ENCODE data around the gene HOOK1.

Gene HOOK1

GRCh38 chr1:59866462-59866861, 51.7 kb downstream of the HOOK1 start:
- H3K9me3 ChIP-seq (replicated peaks; ENCODE audit: insufficient read depth, low read length) = no peaks in the 10 kb centered on the region
- no peak overlapping the region for H2AFZ ChIP-seq (ENCODE audit: low read length)
- H3K27me3 ChIP-seq (replicated peaks; ENCODE audit: insufficient read depth, low read length) = no peaks in the 10 kb centered on the region
- no peak overlapping the region for H3K9ac ChIP-seq (ENCODE audit: low read length)
- H3K27ac ChIP-seq (ENCODE audit: low read length) = no peak overlapping the region
- DNase-seq = no peak
- no peaks in the 10 kb centered on the region for H4K20me1 ChIP-seq (ENCODE audit: insufficient read depth, low read length)
- H3K79me2 ChIP-seq (ENCODE audit: low read length) = no peaks in the 10 kb centered on the region
- H3K36me3 ChIP-seq (replicated peaks; ENCODE audit: insufficient read depth, low read length) = peaks cover 5% of the 10 kb centered on the region; the same call in 1 of the 2 replicates
- TF ChIP-seq EZH2phosphoT487 (IDR thresholded peaks at IDR 0.05; ENCODE audit: low read length) (no peak), EZH2 (optimal IDR thresholded peaks at IDR 0.05; ENCODE audit: low read depth, low read length) (no peak), CTCF (IDR thresholded peaks at IDR 0.05; ENCODE audit: low read length) (no peak)
- no peaks in the 10 kb centered on the region for H3K9me2 ChIP-seq (replicated peaks; ENCODE audit: insufficient read depth, low read length)
- no peak overlapping the region for H3K4me3 ChIP-seq (ENCODE audit: low read length)
- no peaks in the 10 kb centered on the region for H3K4me1 ChIP-seq (ENCODE audit: low read length)
- H3F3A ChIP-seq (ENCODE audit: insufficient read depth, low read length) = no peaks in the 10 kb centered on the region
- no peak overlapping the region for H3K4me2 ChIP-seq (ENCODE audit: low read depth, low read length)

GRCh38 chr1:59871746-59872145, 57.0 kb downstream of the HOOK1 start:
- H3K9me2 ChIP-seq (replicated peaks; ENCODE audit: insufficient read depth, low read length) = no peaks in the 10 kb centered on the region
- H3K27me3 ChIP-seq (replicated peaks; ENCODE audit: insufficient read depth, low read length) = no peaks in the 10 kb centered on the region
- H2AFZ ChIP-seq (ENCODE audit: low read length) = no peak overlapping the region
- H3K9me3 ChIP-seq (replicated peaks; ENCODE audit: insufficient read depth, low read length) = no peaks in the 10 kb centered on the region
- H3F3A ChIP-seq (ENCODE audit: insufficient read depth, low read length) = no peaks in the 10 kb centered on the region
- DNase-seq = no peak
- H4K20me1 ChIP-seq (ENCODE audit: insufficient read depth, low read length) = no peaks in the 10 kb centered on the region
- H3K4me2 ChIP-seq (ENCODE audit: low read depth, low read length) = no peak overlapping the region
- no peak overlapping the region for H3K4me3 ChIP-seq (ENCODE audit: low read length)
- no peaks in the 10 kb centered on the region for H3K79me2 ChIP-seq (ENCODE audit: low read length)
- H3K27ac ChIP-seq (ENCODE audit: low read length) = no peak overlapping the region
- H3K4me1 ChIP-seq (ENCODE audit: low read length) = no peaks in the 10 kb centered on the region
- TF ChIP-seq CTCF (IDR thresholded peaks at IDR 0.05; ENCODE audit: low read length) (no peak), EZH2phosphoT487 (IDR thresholded peaks at IDR 0.05; ENCODE audit: low read length) (no peak), EZH2 (optimal IDR thresholded peaks at IDR 0.05; ENCODE audit: low read depth, low read length) (no peak)
- H3K9ac ChIP-seq (ENCODE audit: low read length) = no peak overlapping the region
- H3K36me3 ChIP-seq (replicated peaks; ENCODE audit: insufficient read depth, low read length) = no peaks in the 10 kb centered on the region

DNA sequence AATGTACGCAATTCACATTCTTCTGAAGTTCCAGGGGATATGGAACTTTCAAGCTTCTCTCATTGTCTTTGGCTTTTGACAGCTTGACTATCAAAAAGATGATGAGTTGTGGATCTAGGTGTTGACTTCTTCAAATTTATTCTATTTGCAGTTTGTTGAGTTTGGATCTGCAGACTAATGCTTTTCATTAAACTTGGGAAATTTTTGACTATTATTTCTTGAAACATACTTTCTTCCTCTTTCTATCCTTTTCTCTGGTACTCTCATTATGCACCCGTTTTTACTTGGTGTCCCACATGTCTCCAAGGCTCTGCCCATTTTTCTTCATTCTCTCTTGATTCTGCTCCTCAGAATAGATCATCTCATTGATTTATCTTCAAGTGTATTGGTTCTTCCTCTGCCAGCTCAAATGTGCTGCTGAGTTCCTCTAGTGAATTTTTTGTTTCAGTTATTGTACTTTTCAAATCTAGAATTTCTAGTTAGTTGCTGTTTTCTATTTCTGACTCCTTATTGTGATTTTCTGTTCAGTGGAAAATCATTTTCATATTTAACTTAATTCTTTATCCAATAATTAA, 62.4 kb downstream of the HOOK1 start:
- H3K27ac ChIP-seq (ENCODE audit: low read length) = no peak overlapping the region
- H3K79me2 ChIP-seq (ENCODE audit: low read length) = no peaks in the 10 kb centered on the region
- TF ChIP-seq EZH2phosphoT487 (IDR thresholded peaks at IDR 0.05; ENCODE audit: low read length) = no peak
- TF ChIP-seq EZH2 (optimal IDR thresholded peaks at IDR 0.05; ENCODE audit: low read depth, low read length) = no peak
- no peak for TF ChIP-seq CTCF (IDR thresholded peaks at IDR 0.05; ENCODE audit: low read length)
- H3K4me1 ChIP-seq (ENCODE audit: low read length) = no peaks in the 10 kb centered on the region
- no peaks in the 10 kb centered on the region for H4K20me1 ChIP-seq (ENCODE audit: insufficient read depth, low read length)
- DNase-seq = no peak
- no peak overlapping the region for H3K9ac ChIP-seq (ENCODE audit: low read length)
- H3K27me3 ChIP-seq (replicated peaks; ENCODE audit: insufficient read depth, low read length) = no peaks in the 10 kb centered on the region
- H3F3A ChIP-seq (ENCODE audit: insufficient read depth, low read length) = no peaks in the 10 kb centered on the region
- no peaks in the 10 kb centered on the region for H3K36me3 ChIP-seq (replicated peaks; ENCODE audit: insufficient read depth, low read length)
- H3K4me2 ChIP-seq (ENCODE audit: low read depth, low read length) = no peak overlapping the region
- H3K9me3 ChIP-seq (replicated peaks; ENCODE audit: insufficient read depth, low read length) = no peaks in the 10 kb centered on the region
- H3K4me3 ChIP-seq (ENCODE audit: low read length) = no peak overlapping the region
- H2AFZ ChIP-seq (ENCODE audit: low read length) = no peak overlapping the region
- no peaks in the 10 kb centered on the region for H3K9me2 ChIP-seq (replicated peaks; ENCODE audit: insufficient read depth, low read length)
